ENCODE data around the gene CACNA1B. TPM values are rescaled to one million over a fixed set of nuclear protein-coding genes. Genes with fewer than 3 reads are reported as not detected.

CACNA1B gene
- total and polyA plus RNA-seq, 2 of the 4 experiments (the other 2 are of a cell fraction): 0.02 TPM; not detected in 1

DNA sequence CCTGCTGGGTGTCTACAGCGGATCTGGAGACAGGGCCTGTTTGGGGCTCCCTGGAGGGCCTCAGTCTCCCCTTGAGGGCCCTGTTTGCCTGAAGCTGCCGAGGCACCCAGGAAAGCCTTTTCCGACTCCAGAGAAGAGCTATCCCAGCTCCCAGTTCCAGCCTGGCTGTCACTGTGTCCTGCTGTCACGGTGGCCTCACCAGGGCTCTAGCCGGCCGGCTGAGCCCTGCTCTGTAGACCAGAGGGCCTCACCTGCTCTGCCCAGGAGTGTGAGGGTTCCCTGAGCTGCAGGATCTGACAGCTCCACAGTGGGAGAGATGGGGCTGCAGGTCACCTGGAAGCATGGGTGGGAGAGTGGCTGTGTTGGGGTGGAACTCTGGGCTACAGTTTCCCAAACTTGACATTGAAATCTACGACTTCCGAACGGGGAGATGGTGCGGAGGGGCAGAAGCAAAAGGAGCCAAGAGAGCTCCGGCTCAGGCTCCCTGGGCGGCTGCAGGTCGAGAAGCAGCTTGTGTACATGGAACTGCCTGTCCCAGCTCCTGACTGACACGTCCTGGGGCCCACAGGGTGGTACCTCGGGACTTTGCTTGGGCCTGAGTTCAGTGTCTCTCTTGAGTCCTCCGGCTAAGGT is 94.9 kb downstream of the CACNA1B start:
- Histone ChIP-seq H3K4ac (ENCODE audit: low read depth, low read length) (no peak overlapping the region), H3K9me3 (ENCODE audit: control insufficient read depth, insufficient read depth, low read length) (peaks cover 66% of the 10 kb centered on the region), H2AK9ac (replicated peaks; ENCODE audit: low read depth, low read length, poor library complexity) (no peak overlapping the region), H3K23ac (ENCODE audit: low read depth, low read length) (no peak overlapping the region), H3K4me1 (ENCODE audit: control insufficient read depth, insufficient read depth, low read length) (no peaks in the 10 kb centered on the region), H2AK5ac (ENCODE audit: low read depth, low read length) (no peak overlapping the region), H3K9me1 (ENCODE audit: insufficient read depth, low read length) (no peaks in the 10 kb centered on the region), H3K14ac (replicated peaks; ENCODE audit: low read depth, low read length) (no peak overlapping the region), H3K27me3 (ENCODE audit: control insufficient read depth, insufficient read depth, low read length) (no peaks in the 10 kb centered on the region), H3K9ac (ENCODE audit: low read depth, low read length) (no peak overlapping the region), H2BK15ac (ENCODE audit: low read depth, low read length) (no peak overlapping the region), H2BK5ac (ENCODE audit: low read depth, low read length, poor library complexity, severe bottlenecking) (no peak overlapping the region), H4K20me1 (ENCODE audit: insufficient read depth, low read length) (no peaks in the 10 kb centered on the region), H4K5ac (ENCODE audit: low read depth, low read length) (no peak overlapping the region), H3K4me2 (ENCODE audit: low read depth, low read length) (no peak overlapping the region), H3K18ac (ENCODE audit: low read depth, low read length) (no peak overlapping the region), H2BK20ac (ENCODE audit: low read depth, low read length) (no peak overlapping the region), H4K91ac (ENCODE audit: insufficient read depth, low read depth, low read length) (no peak overlapping the region), H2BK120ac (ENCODE audit: low read depth, low read length) (no peak overlapping the region), H3K27ac (ENCODE audit: insufficient read depth, low read length) (no peak overlapping the region), H3K79me1 (ENCODE audit: low read depth in 1 of 2, low read length in 2 of 2) (no peaks in the 10 kb centered on the region), H2AFZ (replicated peaks; ENCODE audit: low read length, poor library complexity) (no peak overlapping the region), H3K56ac (ENCODE audit: extremely low read depth, insufficient read depth, low read length) (no peak overlapping the region), H4K8ac (ENCODE audit: low read depth in 2 of 2, low read length in 2 of 2) (no peak overlapping the region), H3K36me3 (ENCODE audit: control insufficient read depth, insufficient read depth, low read length) (no peaks in the 10 kb centered on the region), H3K4me3 (ENCODE audit: insufficient read depth, low read depth, low read length) (no peak overlapping the region)
- dilution Hi-C loops (cut with HindIII; ENCODE audit: low sequenced_read_pairs, unreplicated experiment): no loop called here
- intact Hi-C loops (cut with micrococcal nuclease): no loop called here
- TF ChIP-seq NFE2L2 (IDR thresholded peaks at IDR 0.05; ENCODE audit: low read depth, low read length) (no peak), CHD1 (IDR thresholded peaks at IDR 0.05; ENCODE audit: low read depth, low read length) (no peak), USF2 (IDR thresholded peaks at IDR 0.05; ENCODE audit: low read depth, low read length) (no peak), RAD21 (IDR thresholded peaks at IDR 0.05; ENCODE audit: low read length) (no peak), CEBPB (IDR thresholded peaks at IDR 0.05; ENCODE audit: low read depth, low read length) (no peak), RFX5 (IDR thresholded peaks at IDR 0.05; ENCODE audit: low read depth, low read length) (no peak), FOS (IDR thresholded peaks at IDR 0.05; ENCODE audit: low read depth, low read length) (no peak), CTCF (conservative IDR thresholded peaks at IDR 0.05; ENCODE audit: low read depth, low read length) (no peak), ELK1 (IDR thresholded peaks at IDR 0.05; ENCODE audit: borderline replicate concordance, low read depth, low read length) (no peak), RCOR1 (IDR thresholded peaks at IDR 0.05; ENCODE audit: insufficient replicate concordance, low read length) (no peak), MAFK (IDR thresholded peaks at IDR 0.05; ENCODE audit: low read depth, low read length) (no peak), SMC3 (IDR thresholded peaks at IDR 0.05; ENCODE audit: low read depth, low read length) (no peak), BHLHE40 (IDR thresholded peaks at IDR 0.05; ENCODE audit: low read depth, low read length) (no peak), POLR2A (IDR thresholded peaks at IDR 0.05; ENCODE audit: low read depth, low read length) (no peak), MXI1 (IDR thresholded peaks at IDR 0.05; ENCODE audit: borderline replicate concordance, low read depth, low read length) (no peak), MAZ (IDR thresholded peaks at IDR 0.05; ENCODE audit: borderline replicate concordance, low read depth, low read length) (no peak)
- CTCF ChIA-PET: no interaction called here
- 75% methylated on average over 5 of the region's 16 CpGs; no CpG with 5 or more reads in 1 of the 2 experiments for WGBS, 2 experiments (ENCODE audit: extremely low coverage in 2 of 2, insufficient read length in 1 of 2)
- ATAC-seq (ENCODE audit: low read depth) (no peak), DNase-seq (no peak)
- in situ Hi-C loops (cut with MboI; ENCODE audit: low sequenced_read_pairs): no loop called here
- BruUV-seq (replicated peaks): no TSS peak
- POLR2A ChIA-PET (ENCODE audit: unreplicated experiment): no interaction called here

Measured in IMR-90 (cell line).